Neural progenitor cell (in vitro differentiated cells): Measurements from ENCODE around the gene DDX59. TPM values are rescaled to one million over a fixed set of nuclear protein-coding genes. Genes with fewer than 3 reads are reported as not detected.

Experiments used
- DNase-seq: peaks from one replicate; pipeline ENCODE4 v3.0.0-alpha.2; 2016; ENCODE audit warnings: low spot score
- H2AFZ ChIP-seq: fragments of 200-600 bp; sonication (generic); replicated peaks from 2 replicates; pipeline ENCODE4 v1.6.1; 2016; ENCODE audit warnings: antibody characterized with exemption
- H3F3A ChIP-seq: fragments of 200-600 bp; sonication (generic); 2 replicates; pipeline ENCODE4 v1.6.1; 2016; ENCODE audit warnings: antibody characterized with exemption, low read depth
- H3K27ac ChIP-seq: fragments of 200-600 bp; sonication (generic); 2 replicates; pipeline ENCODE4 v1.5.1; 2016; ENCODE audit warnings: mild to moderate bottlenecking
- H3K27me3 ChIP-seq: fragments of 200-600 bp; sonication (generic); 2 replicates; pipeline ENCODE4 v1.6.1; 2016; ENCODE audit warnings: mild to moderate bottlenecking, moderate library complexity
- H3K36me3 ChIP-seq: fragments of 200-600 bp; sonication (generic); 2 replicates; pipeline ENCODE4 v1.5.1; 2016
- H3K4me1 ChIP-seq: fragments of 200-600 bp; sonication (generic); 2 replicates; pipeline ENCODE4 v1.6.1; 2016; ENCODE audit warnings: mixed run types
- H3K4me2 ChIP-seq: fragments of 200-600 bp; sonication (generic); 2 replicates; pipeline ENCODE4 v1.6.1; 2016
- H3K4me3 ChIP-seq: fragments of 200-600 bp; sonication (generic); 2 replicates; pipeline ENCODE4 v1.5.1; 2016
- H3K79me2 ChIP-seq: fragments of 200-600 bp; sonication (generic); 2 replicates; pipeline ENCODE4 v1.6.1; 2016; ENCODE audit warnings: low read depth
- H3K9ac ChIP-seq: fragments of 200-600 bp; sonication (generic); 2 replicates; pipeline ENCODE4 v1.6.1; 2016
- H3K9me3 ChIP-seq: fragments of 200-600 bp; sonication (generic); 2 replicates; pipeline ENCODE4 v1.5.1; 2016; ENCODE audit warnings: low read depth
- H4K20me1 ChIP-seq: fragments of 200-600 bp; sonication (generic); 2 replicates; pipeline ENCODE4 v1.6.1; 2016; ENCODE audit warnings: low read depth
- H3K27ac Mint-ChIP-seq: 3 replicates; pipeline ENCODE4 v1.8.0; 2021; ENCODE audit warnings: mixed read lengths
- H3K27me3 Mint-ChIP-seq: 2 replicates; pipeline ENCODE4 v1.8.0; 2022; ENCODE audit warnings: low read depth, mild to moderate bottlenecking, inconsistent platforms, moderate library complexity, mixed read lengths; ENCODE audit not compliant: insufficient read depth
- H3K36me3 Mint-ChIP-seq: 3 replicates; pipeline ENCODE4 v1.8.0; 2021; ENCODE audit warnings: mixed read lengths
- H3K4me1 Mint-ChIP-seq: 3 replicates; pipeline ENCODE4 v1.8.0; 2021; ENCODE audit warnings: mixed read lengths
- H3K4me3 Mint-ChIP-seq: 3 replicates; pipeline ENCODE4 v1.8.0; 2021; ENCODE audit warnings: mild to moderate bottlenecking, moderate library complexity, mixed read lengths
- H3K9me3 Mint-ChIP-seq: 3 replicates; pipeline ENCODE4 v1.8.0; 2020; ENCODE audit warnings: mixed read lengths
- EZH2 ChIP-seq: fragments of 200-600 bp; sonication (generic); IDR thresholded peaks from 2 replicates; pipeline ENCODE4 v1.6.1; 2017; ENCODE audit warnings: antibody characterized with exemption, mild to moderate bottlenecking, moderate library complexity
- EZH2phosphoT487 ChIP-seq: fragments of 200-600 bp; sonication (generic); IDR thresholded peaks from 2 replicates; pipeline ENCODE4 v1.6.1; 2017; ENCODE audit warnings: antibody characterized with exemption
- total RNA-seq: library from RNA; depleted of rRNA; stranded (reverse); fragments of >200 nt; gene quantifications from 2 replicates; pipeline ENCODE4 v1.2.3, GENCODE V29; 2015; ENCODE audit warnings: low replicate concordance
- TF ChIP-seq, protein P1 (sequence below): fragments of 200-600 bp; sonication (generic); IDR thresholded peaks from 2 replicates; pipeline ENCODE4 v1.5.1; 2017; ENCODE audit warnings: antibody characterized with exemption, mild to moderate bottlenecking

Gene DDX59
- total RNA-seq, 1 donor from 2014 or later, result 40.7 TPM

DNA sequence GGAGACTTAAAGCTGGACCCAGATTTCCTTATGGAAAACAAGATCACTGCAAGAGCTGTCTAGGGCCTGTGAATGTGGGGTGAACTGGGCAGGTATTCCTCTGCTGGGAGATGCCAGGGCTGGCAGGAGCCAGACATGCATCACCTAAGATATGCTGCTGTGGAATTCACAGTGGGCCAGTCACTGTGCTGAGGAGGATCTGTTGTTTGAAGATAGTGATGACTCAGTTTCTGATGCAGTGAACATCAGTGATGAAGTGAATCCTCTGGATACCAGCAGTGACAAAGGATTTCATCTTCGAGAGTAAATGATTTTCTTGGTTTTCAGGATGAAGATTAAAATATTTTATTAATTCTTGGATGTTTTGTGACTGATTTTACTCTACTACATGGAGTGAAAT lies 39.1 kb upstream of the DDX59 start:
- Histone ChIP-seq H3K36me3 (no peaks in the 10 kb centered on the region), H3K27me3 (no peaks in the 10 kb centered on the region), H3K27ac (no peak overlapping the region), H3F3A (no peaks in the 10 kb centered on the region), H2AFZ (no peak overlapping the region), H3K79me2 (no peaks in the 10 kb centered on the region), H3K4me2 (no peak overlapping the region), H3K9me3 (no peaks in the 10 kb centered on the region), H3K4me3 (no peak overlapping the region), H4K20me1 (no peaks in the 10 kb centered on the region), H3K9ac (no peak overlapping the region), H3K4me1 (no peaks in the 10 kb centered on the region)
- H3K27ac Mint-ChIP-seq, result no peak overlapping the region
- TF ChIP-seq, protein P1, sequence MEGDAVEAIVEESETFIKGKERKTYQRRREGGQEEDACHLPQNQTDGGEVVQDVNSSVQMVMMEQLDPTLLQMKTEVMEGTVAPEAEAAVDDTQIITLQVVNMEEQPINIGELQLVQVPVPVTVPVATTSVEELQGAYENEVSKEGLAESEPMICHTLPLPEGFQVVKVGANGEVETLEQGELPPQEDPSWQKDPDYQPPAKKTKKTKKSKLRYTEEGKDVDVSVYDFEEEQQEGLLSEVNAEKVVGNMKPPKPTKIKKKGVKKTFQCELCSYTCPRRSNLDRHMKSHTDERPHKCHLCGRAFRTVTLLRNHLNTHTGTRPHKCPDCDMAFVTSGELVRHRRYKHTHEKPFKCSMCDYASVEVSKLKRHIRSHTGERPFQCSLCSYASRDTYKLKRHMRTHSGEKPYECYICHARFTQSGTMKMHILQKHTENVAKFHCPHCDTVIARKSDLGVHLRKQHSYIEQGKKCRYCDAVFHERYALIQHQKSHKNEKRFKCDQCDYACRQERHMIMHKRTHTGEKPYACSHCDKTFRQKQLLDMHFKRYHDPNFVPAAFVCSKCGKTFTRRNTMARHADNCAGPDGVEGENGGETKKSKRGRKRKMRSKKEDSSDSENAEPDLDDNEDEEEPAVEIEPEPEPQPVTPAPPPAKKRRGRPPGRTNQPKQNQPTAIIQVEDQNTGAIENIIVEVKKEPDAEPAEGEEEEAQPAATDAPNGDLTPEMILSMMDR, result no peak
- TF ChIP-seq EZH2phosphoT487, result no peak
- no peak for TF ChIP-seq EZH2
- no peaks in the 10 kb centered on the region for H3K9me3 Mint-ChIP-seq
- peaks cover 9% of the 10 kb centered on the region for H3K4me1 Mint-ChIP-seq
- no peak for DNase-seq
- no peaks in the 10 kb centered on the region for H3K36me3 Mint-ChIP-seq
- H3K4me3 Mint-ChIP-seq, result no peak overlapping the region
- H3K27me3 Mint-ChIP-seq, result peaks cover 3% of the 10 kb centered on the region

DNA sequence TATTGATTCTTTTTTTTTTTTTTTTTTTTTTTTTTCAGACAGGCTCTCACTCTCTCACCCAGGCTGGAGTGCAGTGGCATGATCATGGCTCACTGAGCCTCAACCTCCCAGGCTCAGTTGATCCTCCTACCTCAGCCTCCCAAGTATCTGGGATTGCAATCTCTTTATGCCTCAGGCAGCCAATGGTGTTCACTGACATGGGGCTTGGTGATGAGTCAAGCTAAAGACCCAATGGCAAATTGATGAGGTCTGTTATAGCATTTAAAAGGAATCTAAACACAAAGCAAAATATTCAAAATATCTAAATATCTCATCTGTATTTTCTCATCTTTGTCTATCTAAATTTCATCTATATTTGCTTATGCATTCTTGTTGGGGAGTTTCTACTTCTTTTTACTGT lies 38.5 kb upstream of the DDX59 start:
- H3F3A ChIP-seq, result no peaks in the 10 kb centered on the region
- H3K4me2 ChIP-seq, result no peak overlapping the region
- H3K4me3 ChIP-seq, result no peak overlapping the region
- H2AFZ ChIP-seq, result no peak overlapping the region
- no peaks in the 10 kb centered on the region for H3K79me2 ChIP-seq
- Mint-ChIP-seq H3K27me3 (peaks cover 3% of the 10 kb centered on the region), H3K27ac (no peak overlapping the region), H3K4me3 (no peak overlapping the region), H3K36me3 (no peaks in the 10 kb centered on the region), H3K4me1 (peaks cover 9% of the 10 kb centered on the region), H3K9me3 (no peaks in the 10 kb centered on the region)
- no peaks in the 10 kb centered on the region for H3K4me1 ChIP-seq
- no peak for DNase-seq
- no peaks in the 10 kb centered on the region for H3K9me3 ChIP-seq
- H3K27ac ChIP-seq, result no peak overlapping the region
- no peaks in the 10 kb centered on the region for H3K36me3 ChIP-seq
- no peak overlapping the region for H3K9ac ChIP-seq
- no peaks in the 10 kb centered on the region for H4K20me1 ChIP-seq
- H3K27me3 ChIP-seq, result no peaks in the 10 kb centered on the region
- TF ChIP-seq, protein P1, result no peak
- no peak for TF ChIP-seq EZH2phosphoT487
- no peak for TF ChIP-seq EZH2

DNA sequence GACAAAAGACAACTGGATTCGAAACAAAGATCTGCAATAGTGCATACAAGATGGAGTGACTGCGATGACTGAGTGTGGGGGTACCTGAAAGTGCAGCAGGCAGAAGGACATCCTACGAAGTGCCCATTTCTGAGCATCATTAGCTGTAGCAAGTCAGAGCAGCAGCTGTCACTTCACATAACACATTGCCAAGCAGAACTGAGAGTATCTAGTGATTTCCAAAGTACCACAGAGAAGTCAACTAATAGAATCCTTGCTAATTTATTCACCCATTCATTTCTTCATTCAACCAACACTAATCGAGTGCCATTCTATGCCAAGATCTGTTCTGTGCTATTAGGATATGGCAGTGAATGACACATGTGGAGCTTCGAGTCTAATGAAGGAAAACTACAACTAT lies 37.4 kb upstream of the DDX59 start:
- H3K4me3 ChIP-seq, result no peak overlapping the region
- H3K4me1 Mint-ChIP-seq, result peaks cover 9% of the 10 kb centered on the region
- no peak overlapping the region for H3K9ac ChIP-seq
- H3K79me2 ChIP-seq, result no peaks in the 10 kb centered on the region
- no peaks in the 10 kb centered on the region for H3F3A ChIP-seq
- H3K4me3 Mint-ChIP-seq, result no peak overlapping the region
- no peaks in the 10 kb centered on the region for H3K36me3 ChIP-seq
- no peaks in the 10 kb centered on the region for H4K20me1 ChIP-seq
- no peak overlapping the region for H2AFZ ChIP-seq
- H3K4me1 ChIP-seq, result no peaks in the 10 kb centered on the region
- no peaks in the 10 kb centered on the region for H3K27me3 ChIP-seq
- no peak overlapping the region for H3K27ac ChIP-seq
- H3K9me3 Mint-ChIP-seq, result no peaks in the 10 kb centered on the region
- H3K27me3 Mint-ChIP-seq, result peaks cover 3% of the 10 kb centered on the region
- no peaks in the 10 kb centered on the region for H3K36me3 Mint-ChIP-seq
- TF ChIP-seq EZH2, result no peak
- TF ChIP-seq, protein P1, result no peak
- no peak for TF ChIP-seq EZH2phosphoT487
- H3K4me2 ChIP-seq, result no peak overlapping the region
- H3K27ac Mint-ChIP-seq, result no peak overlapping the region
- DNase-seq, result no peak
- H3K9me3 ChIP-seq, result no peaks in the 10 kb centered on the region
